HFF-Myc (cell line): ENCODE data around the gene CLCN2.
"Not testable (repeated sequence)": the region's sequence is repeated elsewhere in the genome, so short reads cannot be mapped to it uniquely, and the experiment has no call there.

ENCODE experiments used
- DNase-seq: peaks from one replicate; pipeline ENCODE4 v3.0.0-alpha.2; 2011; ENCODE audit warnings: low read depth; ENCODE audit errors: extremely low read depth
- H3K4me3 ChIP-seq: replicated peaks from 2 replicates; pipeline ENCODE4 v1.5.1; 2011; ENCODE audit warnings: low read depth, mild to moderate bottlenecking, control low read depth, low read length
- TF ChIP-seq, protein P1 (sequence below): IDR thresholded peaks from 2 replicates; pipeline ENCODE4 v1.5.1; 2012; ENCODE audit warnings: mild to moderate bottlenecking, low read depth, low read length, control low read depth; ENCODE audit errors: missing control alignments

Gene CLCN2

DNA sequence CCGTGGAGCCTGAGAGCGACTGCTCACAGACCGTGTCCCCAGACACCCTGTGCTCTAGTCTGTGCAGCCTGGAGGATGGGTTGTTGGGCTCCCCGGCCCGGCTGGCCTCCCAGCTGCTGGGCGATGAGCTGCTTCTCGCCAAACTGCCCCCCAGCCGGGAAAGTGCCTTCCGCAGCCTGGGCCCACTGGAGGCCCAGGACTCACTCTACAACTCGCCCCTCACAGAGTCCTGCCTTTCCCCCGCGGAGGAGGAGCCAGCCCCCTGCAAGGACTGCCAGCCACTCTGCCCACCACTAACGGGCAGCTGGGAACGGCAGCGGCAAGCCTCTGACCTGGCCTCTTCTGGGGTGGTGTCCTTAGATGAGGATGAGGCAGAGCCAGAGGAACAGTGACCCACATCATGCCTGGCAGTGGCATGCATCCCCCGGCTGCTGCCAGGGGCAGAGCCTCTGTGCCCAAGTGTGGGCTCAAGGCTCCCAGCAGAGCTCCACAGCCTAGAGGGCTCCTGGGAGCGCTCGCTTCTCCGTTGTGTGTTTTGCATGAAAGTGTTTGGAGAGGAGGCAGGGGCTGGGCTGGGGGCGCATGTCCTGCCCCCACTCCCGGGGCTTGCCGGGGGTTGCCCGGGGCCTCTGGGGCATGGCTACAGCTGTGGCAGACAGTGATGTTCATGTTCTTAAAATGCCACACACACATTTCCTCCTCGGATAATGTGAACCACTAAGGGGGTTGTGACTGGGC, 16.7 kb downstream of the CLCN2 start:
- TF ChIP-seq, protein P1, sequence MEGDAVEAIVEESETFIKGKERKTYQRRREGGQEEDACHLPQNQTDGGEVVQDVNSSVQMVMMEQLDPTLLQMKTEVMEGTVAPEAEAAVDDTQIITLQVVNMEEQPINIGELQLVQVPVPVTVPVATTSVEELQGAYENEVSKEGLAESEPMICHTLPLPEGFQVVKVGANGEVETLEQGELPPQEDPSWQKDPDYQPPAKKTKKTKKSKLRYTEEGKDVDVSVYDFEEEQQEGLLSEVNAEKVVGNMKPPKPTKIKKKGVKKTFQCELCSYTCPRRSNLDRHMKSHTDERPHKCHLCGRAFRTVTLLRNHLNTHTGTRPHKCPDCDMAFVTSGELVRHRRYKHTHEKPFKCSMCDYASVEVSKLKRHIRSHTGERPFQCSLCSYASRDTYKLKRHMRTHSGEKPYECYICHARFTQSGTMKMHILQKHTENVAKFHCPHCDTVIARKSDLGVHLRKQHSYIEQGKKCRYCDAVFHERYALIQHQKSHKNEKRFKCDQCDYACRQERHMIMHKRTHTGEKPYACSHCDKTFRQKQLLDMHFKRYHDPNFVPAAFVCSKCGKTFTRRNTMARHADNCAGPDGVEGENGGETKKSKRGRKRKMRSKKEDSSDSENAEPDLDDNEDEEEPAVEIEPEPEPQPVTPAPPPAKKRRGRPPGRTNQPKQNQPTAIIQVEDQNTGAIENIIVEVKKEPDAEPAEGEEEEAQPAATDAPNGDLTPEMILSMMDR = no peak
- no peak for DNase-seq

DNA sequence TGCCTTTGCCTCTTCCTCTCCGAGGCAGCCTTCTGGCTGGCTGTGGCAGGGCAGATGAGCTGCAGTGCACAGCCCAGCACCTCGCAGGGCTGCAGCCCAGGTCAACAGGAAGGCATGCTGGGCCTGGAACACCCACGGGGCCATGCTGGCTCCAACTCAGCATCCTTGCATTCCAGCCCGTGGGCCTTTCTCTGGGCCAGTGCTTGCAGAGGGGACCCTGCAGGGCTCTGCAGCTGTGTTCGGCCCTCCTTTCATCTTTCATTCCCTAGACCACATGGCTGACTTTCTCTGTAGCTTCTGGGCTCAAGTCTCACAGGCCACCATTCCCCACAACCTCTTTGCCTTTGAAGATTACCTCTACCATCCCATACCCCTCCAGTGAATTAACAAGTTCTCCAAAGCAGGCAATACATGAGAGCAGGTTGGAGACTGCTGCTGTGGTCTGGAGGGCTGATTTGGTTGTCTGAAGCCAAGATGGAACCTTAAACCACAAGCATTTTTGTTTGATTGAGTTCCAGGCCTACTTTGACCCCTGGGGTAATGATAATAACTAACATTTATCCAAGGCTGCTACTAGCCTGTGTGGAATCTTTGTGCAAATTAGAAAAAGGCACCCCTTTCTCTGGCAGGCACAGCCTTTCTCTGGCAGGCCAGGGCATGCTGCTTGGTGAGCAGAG, 18.1 kb downstream of the CLCN2 start:
- H3K4me3 ChIP-seq = no peak overlapping the region
- DNase-seq = no peak
- TF ChIP-seq, protein P1 = no peak

More for the DNA sequence above, 16.7 kb downstream of the CLCN2 start:
- H3K4me3 ChIP-seq = no peak overlapping the region

DNA sequence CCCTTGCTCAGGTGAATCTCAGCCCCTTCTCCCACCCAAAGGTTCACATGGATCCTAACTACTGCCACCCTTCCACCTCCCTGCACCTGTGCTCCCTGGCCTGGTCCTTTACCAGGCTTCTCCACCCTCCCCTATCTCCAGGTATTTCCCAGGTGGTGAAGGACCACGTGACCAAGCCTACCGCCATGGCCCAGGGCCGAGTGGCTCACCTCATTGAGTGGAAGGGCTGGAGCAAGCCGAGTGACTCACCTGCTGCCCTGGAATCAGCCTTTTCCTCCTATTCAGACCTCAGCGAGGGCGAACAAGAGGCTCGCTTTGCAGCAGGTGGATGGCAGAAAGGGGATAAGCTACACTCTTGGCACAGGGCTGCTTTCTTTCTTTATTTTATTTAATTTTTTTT, 19.5 kb downstream of the CLCN2 start:
- TF ChIP-seq, protein P1 = no peak
- no peak for DNase-seq
- no peak overlapping the region for H3K4me3 ChIP-seq

DNA sequence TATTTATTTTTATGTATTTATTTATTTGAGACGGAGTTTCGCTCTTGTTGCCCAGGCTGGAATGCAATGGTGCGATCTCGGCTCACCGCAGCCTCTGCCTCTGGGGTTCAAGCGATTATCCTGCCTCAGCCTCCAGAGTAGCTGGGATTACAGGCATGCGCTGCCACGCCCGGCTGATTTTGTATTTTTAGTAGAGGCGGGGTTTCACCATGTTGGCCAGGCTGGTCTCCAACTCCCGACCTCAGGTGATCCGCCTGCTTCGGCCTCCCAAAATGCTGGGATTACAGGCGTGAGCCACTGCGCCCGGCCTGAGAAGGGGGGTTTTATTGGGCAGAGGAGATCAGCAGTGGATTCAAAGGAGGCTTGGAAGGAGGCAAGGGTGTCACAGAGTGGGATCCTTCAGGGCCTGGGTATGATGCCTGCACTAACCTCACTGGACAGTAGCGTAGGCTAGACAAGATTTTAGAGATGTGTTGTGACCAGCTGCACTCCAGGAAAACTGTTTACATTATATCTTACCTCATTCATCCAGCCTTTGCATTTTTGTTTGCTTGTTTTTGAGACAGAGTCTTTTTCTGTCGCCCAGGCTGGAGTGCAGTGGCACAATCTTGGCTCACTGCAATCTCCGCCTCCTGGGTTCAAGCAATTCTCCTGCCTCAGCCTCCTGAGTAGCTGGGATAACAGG, 21.8 kb downstream of the CLCN2 start:
- not testable (repeated sequence) for H3K4me3 ChIP-seq, DNase-seq

DNA sequence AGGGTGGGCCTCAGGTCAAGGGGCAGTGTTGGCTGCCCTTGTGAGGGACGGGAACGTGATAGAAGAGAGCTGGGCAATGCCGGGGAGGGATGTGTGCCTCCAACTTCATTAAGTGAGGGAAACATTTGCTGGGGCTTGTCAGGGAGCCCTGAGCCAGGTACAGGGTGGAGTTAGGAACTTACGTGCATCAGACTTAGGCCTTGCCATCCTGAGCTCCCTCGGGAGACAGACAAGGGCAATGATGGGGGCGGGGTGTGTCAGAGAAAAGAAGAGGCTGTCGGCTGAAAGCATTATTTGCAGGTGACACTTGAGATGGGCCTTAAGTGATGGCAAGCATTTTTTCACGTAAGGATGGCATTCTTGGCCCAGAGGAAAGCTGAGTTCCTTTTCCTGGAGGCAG, 22.4 kb downstream of the CLCN2 start:
- no peak overlapping the region for H3K4me3 ChIP-seq
- TF ChIP-seq, protein P1 = no peak
- DNase-seq = no peak

DNA sequence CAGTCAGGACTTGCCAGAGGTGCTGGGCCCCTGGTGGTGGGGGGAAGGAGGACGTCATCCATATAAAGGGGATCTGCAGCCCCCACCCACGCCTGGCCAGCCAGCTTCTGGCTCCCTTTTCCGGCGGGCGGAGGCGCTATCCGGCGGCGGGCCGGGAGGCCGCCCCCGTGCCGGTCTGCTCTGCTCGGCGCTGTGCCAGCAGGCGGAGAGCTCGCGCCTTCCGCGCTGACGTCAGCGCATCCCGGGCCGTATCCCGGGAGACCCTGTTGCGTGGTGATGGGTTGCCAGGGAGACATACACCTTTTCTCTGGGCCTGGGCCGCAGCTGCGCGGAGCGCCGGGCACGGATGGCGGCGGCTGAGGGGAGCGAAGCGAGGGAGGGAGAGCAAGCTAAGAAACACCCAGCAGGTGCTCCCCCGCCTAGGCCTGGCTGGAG, 22.9 kb downstream of the CLCN2 start:
- no peak overlapping the region for H3K4me3 ChIP-seq
- DNase-seq = no peak
- TF ChIP-seq, protein P1 = no peak

DNA sequence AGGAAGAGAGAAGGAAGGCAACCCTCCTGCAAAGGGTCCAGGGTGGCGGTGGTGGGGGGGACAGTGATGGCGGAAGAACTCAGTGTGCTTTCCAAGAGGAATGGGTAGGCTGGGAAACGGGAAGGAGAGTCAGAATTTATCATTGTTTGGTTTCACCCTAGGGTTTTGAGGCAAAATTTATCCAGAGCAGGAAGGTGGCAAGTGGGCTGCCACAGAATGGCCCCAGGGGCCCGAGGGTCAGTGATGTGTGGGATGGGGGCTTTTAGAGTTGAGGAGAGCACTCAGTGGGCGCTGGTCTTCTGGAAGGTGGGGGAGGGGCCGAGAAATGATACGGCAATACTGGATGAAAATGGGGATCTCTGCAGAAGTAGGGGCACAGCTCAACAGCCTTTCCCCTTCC, 23.4 kb downstream of the CLCN2 start:
- no peak overlapping the region for H3K4me3 ChIP-seq
- no peak for DNase-seq
- TF ChIP-seq, protein P1 = no peak
